ENCODE data around the gene DNAJA4.

DNAJA4 gene

DNA sequence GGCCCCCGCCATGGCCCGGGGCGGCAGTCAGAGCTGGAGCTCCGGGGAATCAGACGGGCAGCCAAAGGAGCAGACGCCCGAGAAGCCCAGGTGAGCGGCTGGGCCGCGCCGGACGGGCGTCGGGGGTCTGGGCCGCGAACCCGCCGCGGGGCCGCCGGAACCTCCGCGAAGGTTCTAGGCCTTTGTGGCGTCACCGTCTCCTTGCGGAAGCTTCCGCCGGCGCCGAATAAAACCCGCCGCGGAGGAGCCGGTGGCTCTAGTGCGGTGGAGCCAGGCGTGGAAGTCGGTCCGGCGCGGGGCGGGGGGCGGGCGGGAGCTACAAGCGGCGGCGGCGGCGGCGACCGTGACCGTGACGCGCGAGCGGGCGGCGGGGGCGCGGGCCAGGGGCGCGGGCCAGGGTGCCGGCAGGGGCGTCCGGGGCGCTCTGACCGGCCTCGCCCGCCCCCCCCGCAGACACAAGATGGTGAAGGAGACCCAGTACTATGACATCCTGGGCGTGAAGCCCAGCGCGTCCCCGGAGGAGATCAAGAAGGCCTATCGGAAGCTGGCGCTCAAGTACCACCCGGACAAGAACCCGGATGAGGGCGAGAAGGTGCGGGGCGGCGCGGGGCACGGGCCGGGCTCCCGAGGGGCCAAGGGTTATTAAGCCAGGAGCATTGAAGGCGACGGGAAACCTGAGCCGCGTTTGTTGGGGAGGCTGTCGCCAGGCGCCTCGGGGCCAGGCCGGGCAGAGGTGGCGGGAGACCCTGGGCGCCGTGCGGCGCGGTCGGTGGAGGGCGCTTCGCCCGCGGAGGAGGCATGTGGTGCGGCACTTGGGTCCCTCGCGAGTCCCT lies at the start of gene DNAJA4:
Gene DNAJA4, plus strand, starts transcription at position 259 of the 833 bp plus-strand sequence. Its CDS starts 202 bp downstream, at position 461.
- DNase-seq: peak; percentile 64

DNA sequence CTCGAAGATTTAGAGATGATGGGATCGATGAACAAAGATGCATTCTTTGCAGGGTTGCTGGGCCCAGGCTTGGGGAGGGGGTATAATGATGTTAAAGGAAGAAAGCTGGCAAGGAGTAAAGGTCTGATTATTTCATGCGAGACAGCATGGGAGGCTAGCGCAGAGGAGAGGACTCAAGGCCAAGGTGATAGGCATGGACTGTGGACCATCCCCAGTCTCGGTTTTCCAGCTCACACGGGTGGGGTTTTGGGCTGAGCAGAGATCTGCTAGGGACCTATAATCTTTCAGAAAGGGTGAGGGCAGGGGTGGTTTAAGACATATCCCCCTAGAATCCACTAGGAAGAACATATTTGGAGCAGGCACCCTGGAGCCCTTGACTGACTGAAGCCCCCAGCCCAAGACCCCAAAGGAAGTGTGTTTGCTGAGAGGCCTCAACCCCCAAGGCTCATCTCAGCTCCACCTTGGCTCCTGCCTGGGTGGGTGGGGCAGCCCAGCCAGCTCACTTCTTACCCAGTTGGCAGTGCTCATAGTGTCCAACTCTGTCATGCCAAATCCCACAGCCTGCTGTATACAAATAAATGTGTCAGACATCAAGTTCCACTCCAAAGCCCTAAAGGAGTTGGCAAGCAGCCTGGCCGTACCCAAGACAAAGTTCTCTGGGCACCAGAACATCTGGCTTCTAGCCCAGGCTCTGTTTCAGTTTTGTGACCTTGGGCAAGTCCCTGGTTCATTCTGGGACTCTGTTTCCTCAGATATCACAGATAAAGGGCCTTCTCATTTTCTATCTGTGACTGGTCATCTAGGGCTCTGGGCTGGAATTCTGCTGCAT lies 47.9 kb upstream of the DNAJA4 start:
- DNase-seq: peak; percentile 78

DNA sequence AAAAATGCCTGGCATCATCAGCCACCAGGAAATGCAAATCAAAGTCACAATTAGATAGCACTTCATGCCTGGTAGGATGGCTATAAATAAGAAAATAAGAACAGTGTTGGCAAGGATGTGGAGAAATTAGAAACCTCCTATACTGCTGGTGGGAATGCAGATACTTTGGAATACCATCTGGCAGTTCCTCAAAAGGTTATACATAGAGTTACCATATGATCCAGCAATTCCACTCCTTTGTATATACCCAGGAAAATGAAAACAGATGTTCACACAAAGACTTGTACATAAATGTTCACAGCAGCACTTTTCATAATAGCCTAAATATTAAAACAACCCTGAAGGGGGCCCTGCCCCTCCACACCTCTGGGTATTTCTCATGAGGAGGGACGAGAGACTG lies 43.6 kb upstream of the DNAJA4 start:
- DNase-seq: no peak

GRCh38 chr15:78222745-78223395 lies 41.5 kb upstream of the DNAJA4 start:
- no peak for DNase-seq

GRCh38 chr15:78223396-78224022 lies 40.9 kb upstream of the DNAJA4 start:
- no peak for DNase-seq

DNA sequence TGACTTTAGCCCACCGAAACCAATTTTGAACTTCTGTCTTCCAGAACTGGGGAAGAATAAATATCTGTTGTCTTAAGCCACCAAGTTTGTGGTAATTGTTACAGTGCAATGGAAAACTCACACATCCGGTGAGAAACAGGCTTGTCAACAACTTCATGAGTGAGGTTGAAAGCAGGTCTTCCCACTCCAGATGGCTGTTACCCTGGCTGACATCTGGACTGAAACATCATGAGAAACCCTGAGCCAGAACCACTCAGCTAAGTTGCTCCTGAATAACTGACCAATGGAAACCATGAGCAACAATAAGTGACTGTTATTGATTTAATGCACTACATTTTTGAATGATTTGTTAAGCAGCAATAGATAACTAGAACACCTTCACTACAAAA lies 40.3 kb upstream of the DNAJA4 start:
- no peak for DNase-seq

- DNase-seq: no peak
Observed at GRCh38 chr15:78225783-78226541, 38.4 kb upstream of the DNAJA4 start.

DNA sequence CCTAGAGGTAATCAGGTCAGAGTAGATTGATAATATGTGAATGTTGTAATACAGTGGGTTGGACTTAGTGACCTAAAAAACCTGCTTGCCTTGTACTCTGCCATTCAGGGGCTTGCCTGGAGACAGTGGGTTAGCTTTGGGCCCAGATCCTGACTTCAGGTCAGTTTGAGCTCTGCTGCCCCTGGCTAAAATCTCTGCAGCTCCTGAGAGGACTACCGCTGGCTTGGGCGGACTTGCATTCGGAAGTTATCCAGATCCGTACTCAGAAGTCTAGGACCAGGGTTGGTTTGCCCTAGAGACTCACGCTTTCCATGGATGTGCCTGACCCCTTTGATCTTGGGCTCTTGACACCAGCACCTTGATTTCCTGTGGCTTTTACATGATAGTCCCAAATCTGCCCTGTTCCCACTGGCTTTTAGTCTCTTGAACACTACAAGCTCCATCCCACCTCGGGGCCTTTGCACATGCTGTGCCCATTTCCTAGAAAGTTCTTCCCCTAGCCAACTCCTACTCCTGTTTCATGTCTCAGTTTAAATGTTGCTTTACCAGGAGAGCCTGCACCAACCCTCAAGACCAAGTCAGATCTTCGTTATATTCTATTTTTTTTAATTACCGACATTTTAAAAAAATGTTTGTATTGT lies 35.9 kb upstream of the DNAJA4 start:
- DNase-seq: no peak

DNA sequence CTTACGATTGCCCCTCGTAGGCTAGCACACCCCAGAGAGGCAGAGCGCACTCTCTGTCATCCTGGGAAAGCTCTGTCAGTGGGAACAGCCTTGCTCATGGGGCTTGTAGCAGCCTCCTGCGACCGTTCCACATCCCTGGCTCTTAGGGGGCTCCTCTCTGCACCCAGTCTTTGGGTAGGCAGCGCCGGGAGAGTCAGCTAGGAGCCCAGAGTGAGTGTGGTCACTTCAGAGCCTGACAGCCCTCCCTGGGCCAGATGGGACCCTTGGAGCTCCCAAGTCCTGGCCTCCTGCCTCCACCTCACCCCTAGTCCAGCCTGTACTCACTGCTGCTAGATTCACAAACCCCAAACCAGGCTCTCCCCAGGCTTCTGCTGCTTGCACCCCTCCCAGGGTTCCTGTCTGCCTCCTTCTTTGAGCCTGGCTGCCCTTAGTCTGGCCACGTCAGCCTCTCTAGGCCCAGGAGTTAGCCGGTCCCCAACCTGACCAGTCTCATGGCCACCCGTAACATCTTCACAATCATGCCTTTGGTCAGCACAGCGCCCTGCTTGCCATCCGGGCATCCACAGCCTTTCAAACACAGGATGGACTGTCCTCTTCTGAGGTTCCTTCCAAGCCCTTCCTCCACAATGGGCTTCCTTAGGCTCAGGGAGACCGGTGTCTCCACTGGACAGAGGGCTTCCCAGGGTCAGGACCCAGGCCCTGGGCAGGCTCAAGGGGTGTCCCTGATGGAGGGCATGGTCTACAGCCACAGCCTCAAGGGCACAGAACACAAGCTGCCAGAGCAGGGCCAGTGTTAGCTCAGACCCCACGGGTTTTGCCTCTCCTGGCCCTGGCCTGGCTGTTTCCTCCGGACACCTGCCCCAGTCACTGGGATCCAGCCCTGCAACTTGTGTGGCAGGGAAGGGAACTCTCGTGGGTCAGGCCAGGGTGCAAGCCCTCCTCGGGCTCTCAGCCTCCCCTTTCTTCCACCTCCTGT lies 34.6 kb upstream of the DNAJA4 start:
- no peak for DNase-seq

DNA sequence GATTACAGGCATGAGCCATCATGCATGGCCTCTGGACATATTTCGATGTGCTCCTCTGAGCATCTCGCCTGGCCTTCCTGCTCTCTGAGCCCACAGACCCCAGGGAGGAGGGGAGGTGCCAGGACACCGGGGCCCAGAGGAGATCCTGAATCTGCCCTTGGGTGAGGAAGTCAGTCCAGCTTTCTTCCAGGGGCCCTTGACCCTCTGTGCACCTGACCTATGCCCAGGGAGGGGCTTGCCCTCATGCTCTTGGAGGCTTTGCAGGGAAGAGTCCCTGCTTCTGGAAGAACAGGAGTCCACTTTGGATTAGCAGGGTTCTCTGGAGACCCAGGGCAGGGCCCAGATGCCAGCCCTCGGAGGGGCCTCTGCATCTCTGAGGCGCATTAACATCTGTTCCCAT lies 31.4 kb upstream of the DNAJA4 start:
- no peak for DNase-seq

DNA sequence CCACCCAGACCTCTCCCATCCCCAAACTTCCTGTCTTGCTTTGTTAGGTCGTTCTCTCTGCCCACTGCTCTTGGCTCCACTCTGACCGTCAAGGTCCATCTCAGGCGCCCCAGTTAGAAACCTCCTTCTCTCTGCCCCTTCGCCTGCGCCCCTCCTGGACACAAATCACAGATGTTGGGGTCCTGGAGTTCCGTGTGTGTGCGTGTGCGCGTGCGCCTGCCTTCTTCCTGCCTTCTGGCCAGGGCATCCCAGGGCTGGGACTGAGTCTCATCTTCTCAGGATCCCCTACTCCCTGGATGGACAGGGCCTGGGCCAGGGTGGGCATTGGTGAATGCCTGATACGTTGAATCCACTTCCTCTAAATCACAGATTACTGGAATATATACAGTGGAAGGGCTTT lies 30.9 kb upstream of the DNAJA4 start:
- no peak for DNase-seq

DNA sequence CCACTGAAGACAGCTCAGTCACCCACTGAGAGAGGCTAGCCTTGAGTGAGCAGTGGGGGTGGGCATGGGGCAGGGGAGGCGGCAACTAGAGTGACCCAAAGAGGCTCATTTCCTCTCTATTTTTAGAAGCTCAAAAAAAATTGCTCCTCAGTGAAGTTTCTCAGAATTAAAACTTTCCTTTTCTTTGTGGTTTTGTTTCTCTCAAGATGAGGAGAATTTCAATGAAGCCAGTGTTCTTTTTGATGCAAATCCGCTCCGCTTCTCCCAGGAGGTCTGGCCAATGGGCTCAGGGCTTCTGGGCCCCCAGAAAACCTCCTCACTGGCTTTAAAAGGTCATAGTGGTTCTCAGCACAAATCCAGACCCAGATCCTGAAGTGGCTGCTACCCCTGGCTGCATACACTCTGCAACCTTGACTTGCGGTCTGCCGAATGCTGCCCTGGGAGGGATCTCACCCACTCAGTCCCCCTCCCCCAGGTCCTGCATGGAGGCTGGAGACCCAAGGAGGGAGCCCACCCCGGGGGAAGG lies 29.8 kb upstream of the DNAJA4 start, which contains the start of gene ACSBG1:
Gene ACSBG1, minus strand, starts transcription at position 51 of the 526 bp plus-strand sequence. CDS start 64 bp downstream, outside the sequence.
- peak; percentile 41 for DNase-seq

GRCh38 chr15:78236491-78236890 lies 27.9 kb upstream of the DNAJA4 start:
- no peak for DNase-seq

DNA sequence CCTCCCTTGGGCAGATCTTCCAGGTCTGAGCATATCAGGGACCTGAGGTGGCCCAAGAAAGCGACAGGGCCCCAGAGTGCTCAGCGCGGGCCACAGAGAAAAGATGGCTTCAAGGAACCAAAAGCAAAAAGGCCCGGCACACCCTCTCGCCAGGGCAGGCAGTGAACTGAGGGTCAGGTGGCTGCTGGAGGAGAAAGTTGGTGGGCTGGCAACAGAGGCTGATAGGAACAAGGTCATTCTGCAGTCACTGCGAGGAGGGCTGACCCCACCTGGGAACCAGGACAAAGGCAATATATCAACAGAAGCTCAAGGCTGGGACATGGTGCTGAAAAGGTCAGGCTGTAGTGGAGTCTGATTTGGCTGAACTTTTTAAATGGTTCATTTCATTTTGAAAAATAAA lies 27.2 kb upstream of the DNAJA4 start:
- no peak for DNase-seq

GRCh38 chr15:78239811-78240210 lies 24.6 kb upstream of the DNAJA4 start:
- no peak for DNase-seq

DNA sequence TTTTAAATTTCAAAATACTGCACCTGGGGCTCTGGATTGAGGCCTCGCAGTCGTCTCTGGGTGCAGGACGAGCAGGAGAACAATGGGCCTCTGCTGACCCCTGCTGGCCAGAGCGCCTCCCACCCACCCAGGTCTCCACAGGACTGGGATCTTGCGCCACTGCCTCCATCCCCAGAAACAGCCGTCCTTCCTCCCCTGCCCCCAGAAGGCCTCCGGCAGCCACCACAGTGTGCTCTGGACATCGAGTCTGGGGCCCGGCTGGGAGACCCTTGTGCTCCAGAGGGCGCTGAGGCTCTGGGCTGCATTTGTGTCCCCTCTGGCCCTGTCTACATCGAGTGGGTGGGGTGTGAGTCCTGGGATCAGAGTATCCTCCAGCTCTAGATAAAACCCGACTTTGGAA lies 23.3 kb upstream of the DNAJA4 start:
- peak; percentile 85 for DNase-seq

DNA sequence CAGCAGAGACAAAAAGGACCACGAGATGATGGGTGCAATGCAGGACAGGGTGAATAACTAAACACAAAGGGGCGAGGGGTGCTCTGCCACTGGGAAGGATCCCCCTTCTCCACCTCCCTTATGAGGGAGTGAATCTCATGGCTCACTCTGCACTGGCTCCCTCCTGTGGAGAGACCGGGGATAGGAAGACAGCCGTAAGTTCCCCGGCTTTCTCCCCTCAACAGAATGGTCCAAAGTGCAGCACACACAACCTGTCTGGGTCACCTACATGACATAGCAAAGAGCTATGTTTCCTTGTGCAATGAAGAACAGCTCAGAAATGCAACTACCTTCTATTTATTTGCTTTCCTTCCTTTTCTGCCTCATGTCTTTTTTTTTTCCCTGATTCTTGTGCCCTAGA lies 22.2 kb upstream of the DNAJA4 start:
- no peak for DNase-seq

GRCh38 chr15:78243058-78243457 lies 21.3 kb upstream of the DNAJA4 start:
- DNase-seq: no peak

DNA sequence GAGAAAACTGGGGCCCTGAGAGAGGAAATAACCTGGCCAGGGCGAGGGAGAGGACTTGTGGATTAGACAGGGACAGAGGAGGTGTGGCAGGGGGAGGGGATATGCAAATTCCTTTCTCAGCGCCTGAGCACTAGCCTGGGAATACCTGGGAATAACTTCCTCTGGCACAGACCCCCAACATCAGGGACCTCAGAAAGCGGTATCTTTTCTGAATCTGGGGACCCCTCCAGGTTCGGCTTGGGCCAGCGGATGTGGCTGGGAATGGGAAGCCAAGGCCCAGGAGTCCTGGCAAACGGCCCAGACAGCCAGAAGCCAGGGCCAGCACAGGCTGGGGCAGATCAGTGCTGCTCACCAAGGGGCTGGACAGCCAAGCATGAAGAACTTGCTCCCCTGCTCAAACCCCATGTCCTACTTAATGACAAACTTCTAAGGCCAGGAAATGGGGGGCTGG lies 20.8 kb upstream of the DNAJA4 start:
- peak; percentile 47 for DNase-seq

DNA sequence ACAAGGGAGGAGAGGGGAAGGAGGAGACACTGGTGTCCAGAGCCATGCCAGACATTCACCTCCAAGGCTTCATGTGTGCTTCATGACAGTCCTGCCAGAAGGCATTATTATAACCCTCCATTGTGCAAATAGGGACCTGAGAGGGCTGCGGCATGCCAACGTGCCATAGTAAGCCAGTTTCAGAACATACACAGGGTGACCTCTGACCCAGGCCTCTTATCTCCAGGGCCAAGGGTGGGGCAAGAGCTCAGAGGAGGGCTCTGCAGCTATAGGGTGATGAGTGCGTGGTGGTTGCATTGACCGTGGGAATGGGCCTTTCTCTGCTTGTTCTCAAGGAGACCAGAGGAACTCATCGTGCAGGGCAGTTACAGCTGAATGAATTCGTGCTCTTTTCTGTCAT lies 20.3 kb upstream of the DNAJA4 start:
- DNase-seq: no peak

Data from midbrain (tissue), 1 donor.